ENCODE data around the gene RIC3.

GRCh38 chr11:8109675-8110074, 59.1 kb downstream of the RIC3 start:
- TF ChIP-seq CTCF (IDR thresholded peaks at IDR 0.05; ENCODE audit: low read depth, low read length, poor library complexity, severe bottlenecking) (no peak), EZH2phosphoT487 (IDR thresholded peaks at IDR 0.05; ENCODE audit: borderline replicate concordance, low read length) (no peak)

Measured in DOHH2 (cell line).